ENCODE data around the gene CEP85. TPM values are rescaled to one million over a fixed set of nuclear protein-coding genes. Genes with fewer than 3 reads are reported as not detected.

CEP85 gene
- total and polyA plus RNA-seq, 2 of the 13 experiments (the other 11 are each of a cell fraction or from before 2014, with no cell fraction given) = 16.1 to 26.7 TPM

DNA sequence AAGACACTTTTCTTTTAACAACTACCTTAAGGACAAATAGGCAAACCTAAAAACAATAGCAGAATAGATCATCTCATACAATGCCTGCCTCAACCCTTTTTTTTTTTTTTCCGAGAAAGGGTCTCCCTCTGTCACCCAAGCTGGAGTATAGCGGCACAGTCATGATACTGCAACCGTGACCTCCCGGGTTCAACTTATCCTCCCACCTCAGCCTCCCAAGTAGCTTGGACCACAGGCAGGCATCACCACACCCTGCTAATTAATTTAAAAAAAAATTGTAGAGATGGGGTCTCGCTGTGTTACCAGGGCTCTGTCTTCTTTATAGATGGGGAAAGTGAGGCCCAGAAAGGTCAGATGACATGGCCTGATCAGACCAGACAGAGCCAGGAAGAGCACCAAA is 53.8 kb downstream of the CEP85 start:
- no peaks in the 10 kb centered on the region for H3K27me3 ChIP-seq (ENCODE audit: control insufficient read depth in 1 of 2, insufficient read depth in 2 of 2, low read length in 2 of 2)
- H2AFZ ChIP-seq (ENCODE audit: low read length) = no peak overlapping the region
- no peaks in the 10 kb centered on the region for H4K20me1 ChIP-seq (ENCODE audit: insufficient read depth, low read length)
- no peaks in the 10 kb centered on the region for H3K9me3 ChIP-seq (ENCODE audit: low read length)
- no peaks in the 10 kb centered on the region; a peak in 1 of 5 replicates for H3K36me3 ChIP-seq (replicated peaks in 1 of 2; ENCODE audit: control insufficient read depth in 1 of 2, insufficient read depth in 2 of 2, low read length in 2 of 2)
- ChIA-PET CTCF (ENCODE audit: low intra/inter-chr PET ratio, low total read pairs) (no interaction called here), POLR2A (no interaction called here)
- H3K4me3 ChIP-seq (replicated peaks in 1 of 3; ENCODE audit: insufficient read depth in 1 of 3, low read depth in 2 of 3, low read length in 3 of 3) = no peak overlapping the region
- DNase-seq (ENCODE audit: low spot score) = no peak
- H3K4me1 ChIP-seq (ENCODE audit: insufficient read depth, low read length) = no peaks in the 10 kb centered on the region
- in situ Hi-C loops (cut with HindIII; ENCODE audit: extremely low pct_ligation_motif_present, low pct_unique_long_range_greater_than_20kb) = loop anchor here (5.0 kb wide), 1 partner anchor 74 kb away; no protein-coding TSS in a partner anchor
- H3K4me2 ChIP-seq (ENCODE audit: low read depth, low read length) = no peak overlapping the region
- intact Hi-C loops (cut with micrococcal nuclease; ENCODE audit: unreplicated experiment) = no loop called here
- no peak for FAIRE-seq
- no peak for TF ChIP-seq KLF9 (CRISPR knock-in tag; IDR thresholded peaks at IDR 0.05; ENCODE audit: low read depth)
- TF ChIP-seq, protein P1, sequence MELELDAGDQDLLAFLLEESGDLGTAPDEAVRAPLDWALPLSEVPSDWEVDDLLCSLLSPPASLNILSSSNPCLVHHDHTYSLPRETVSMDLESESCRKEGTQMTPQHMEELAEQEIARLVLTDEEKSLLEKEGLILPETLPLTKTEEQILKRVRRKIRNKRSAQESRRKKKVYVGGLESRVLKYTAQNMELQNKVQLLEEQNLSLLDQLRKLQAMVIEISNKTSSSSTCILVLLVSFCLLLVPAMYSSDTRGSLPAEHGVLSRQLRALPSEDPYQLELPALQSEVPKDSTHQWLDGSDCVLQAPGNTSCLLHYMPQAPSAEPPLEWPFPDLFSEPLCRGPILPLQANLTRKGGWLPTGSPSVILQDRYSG (CRISPR knock-in tag; IDR thresholded peaks at IDR 0.05) = no peak
- no peak for TF ChIP-seq RBFOX2 (IDR thresholded peaks at IDR 0.05; ENCODE audit: low read depth, low read length)
- TF ChIP-seq ELF3 (CRISPR knock-in tag; IDR thresholded peaks at IDR 0.05) = no peak
- TF ChIP-seq, protein P2, sequence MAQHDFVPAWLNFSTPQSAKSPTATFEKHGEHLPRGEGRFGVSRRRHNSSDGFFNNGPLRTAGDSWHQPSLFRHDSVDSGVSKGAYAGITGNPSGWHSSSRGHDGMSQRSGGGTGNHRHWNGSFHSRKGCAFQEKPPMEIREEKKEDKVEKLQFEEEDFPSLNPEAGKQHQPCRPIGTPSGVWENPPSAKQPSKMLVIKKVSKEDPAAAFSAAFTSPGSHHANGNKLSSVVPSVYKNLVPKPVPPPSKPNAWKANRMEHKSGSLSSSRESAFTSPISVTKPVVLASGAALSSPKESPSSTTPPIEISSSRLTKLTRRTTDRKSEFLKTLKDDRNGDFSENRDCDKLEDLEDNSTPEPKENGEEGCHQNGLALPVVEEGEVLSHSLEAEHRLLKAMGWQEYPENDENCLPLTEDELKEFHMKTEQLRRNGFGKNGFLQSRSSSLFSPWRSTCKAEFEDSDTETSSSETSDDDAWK (CRISPR knock-in tag; IDR thresholded peaks at IDR 0.05) = no peak
- no peak for TF ChIP-seq AHR (CRISPR knock-in tag; IDR thresholded peaks at IDR 0.05)
- no peak for TF ChIP-seq KDM3A (CRISPR knock-in tag; IDR thresholded peaks at IDR 0.05; ENCODE audit: low read depth)
- no peak for TF ChIP-seq MED1 (CRISPR knock-in tag; IDR thresholded peaks at IDR 0.05)
- no peak for TF ChIP-seq JUNB (CRISPR knock-in tag; IDR thresholded peaks at IDR 0.05; ENCODE audit: borderline replicate concordance)
- no peak for TF ChIP-seq NFE2L2 (IDR thresholded peaks at IDR 0.05; ENCODE audit: low read length)
- no peak for TF ChIP-seq MBD4 (IDR thresholded peaks at IDR 0.05; ENCODE audit: borderline replicate concordance, low read length)
- TF ChIP-seq HNRNPLL (IDR thresholded peaks at IDR 0.05; ENCODE audit: low read depth, low read length, poor library complexity, severe bottlenecking) = no peak
- no peak for TF ChIP-seq KDM1A (CRISPR knock-in tag; IDR thresholded peaks at IDR 0.05)
- TF ChIP-seq, protein P3, sequence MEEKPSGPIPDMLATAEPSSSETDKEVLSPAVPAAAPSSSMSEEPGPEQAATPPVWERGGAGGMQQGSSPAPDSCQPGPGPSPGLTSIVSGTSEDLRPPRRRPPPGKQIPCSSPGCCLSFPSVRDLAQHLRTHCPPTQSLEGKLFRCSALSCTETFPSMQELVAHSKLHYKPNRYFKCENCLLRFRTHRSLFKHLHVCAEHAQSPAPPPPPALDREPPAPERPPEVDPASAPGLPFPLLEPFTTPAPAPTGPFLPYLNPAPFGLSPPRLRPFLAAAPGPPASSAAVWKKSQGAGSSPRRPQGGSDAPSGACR (CRISPR knock-in tag; IDR thresholded peaks at IDR 0.05) = no peak
- TF ChIP-seq ELF1 (CRISPR knock-in tag; IDR thresholded peaks at IDR 0.05) = no peak
- TF ChIP-seq, protein P4, sequence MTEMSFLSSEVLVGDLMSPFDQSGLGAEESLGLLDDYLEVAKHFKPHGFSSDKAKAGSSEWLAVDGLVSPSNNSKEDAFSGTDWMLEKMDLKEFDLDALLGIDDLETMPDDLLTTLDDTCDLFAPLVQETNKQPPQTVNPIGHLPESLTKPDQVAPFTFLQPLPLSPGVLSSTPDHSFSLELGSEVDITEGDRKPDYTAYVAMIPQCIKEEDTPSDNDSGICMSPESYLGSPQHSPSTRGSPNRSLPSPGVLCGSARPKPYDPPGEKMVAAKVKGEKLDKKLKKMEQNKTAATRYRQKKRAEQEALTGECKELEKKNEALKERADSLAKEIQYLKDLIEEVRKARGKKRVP (CRISPR knock-in tag; IDR thresholded peaks at IDR 0.05) = no peak
- TF ChIP-seq, protein P5, sequence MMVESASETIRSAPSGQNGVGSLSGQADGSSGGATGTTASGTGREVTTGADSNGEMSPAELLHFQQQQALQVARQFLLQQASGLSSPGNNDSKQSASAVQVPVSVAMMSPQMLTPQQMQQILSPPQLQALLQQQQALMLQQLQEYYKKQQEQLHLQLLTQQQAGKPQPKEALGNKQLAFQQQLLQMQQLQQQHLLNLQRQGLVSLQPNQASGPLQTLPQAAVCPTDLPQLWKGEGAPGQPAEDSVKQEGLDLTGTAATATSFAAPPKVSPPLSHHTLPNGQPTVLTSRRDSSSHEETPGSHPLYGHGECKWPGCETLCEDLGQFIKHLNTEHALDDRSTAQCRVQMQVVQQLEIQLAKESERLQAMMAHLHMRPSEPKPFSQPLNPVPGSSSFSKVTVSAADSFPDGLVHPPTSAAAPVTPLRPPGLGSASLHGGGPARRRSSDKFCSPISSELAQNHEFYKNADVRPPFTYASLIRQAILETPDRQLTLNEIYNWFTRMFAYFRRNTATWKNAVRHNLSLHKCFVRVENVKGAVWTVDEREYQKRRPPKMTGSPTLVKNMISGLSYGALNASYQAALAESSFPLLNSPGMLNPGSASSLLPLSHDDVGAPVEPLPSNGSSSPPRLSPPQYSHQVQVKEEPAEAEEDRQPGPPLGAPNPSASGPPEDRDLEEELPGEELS (CRISPR knock-in tag; IDR thresholded peaks at IDR 0.05) = no peak
- H3K9ac ChIP-seq (ENCODE audit: insufficient read depth, low read depth, low read length) = no peak overlapping the region
- H3K27ac ChIP-seq (ENCODE audit: extremely low read length, insufficient read depth, low read length) = no peak overlapping the region
- H3K79me2 ChIP-seq (ENCODE audit: insufficient read depth, low read length) = no peaks in the 10 kb centered on the region
- no TSS peak for BruUV-seq (replicated peaks)
- ATAC-seq = no peak
- 93% methylated on average over 5 of the region's 5 CpGs for WGBS (ENCODE audit: low lambda C conversion rate)

Data from HepG2 (cell line).